ENCODE data around the gene RPP30.
"Not testable (repeated sequence)": the region's sequence is repeated elsewhere in the genome, so short reads cannot be mapped to it uniquely, and the experiment has no call there.

RPP30 gene

GRCh38 chr10:90917238-90917967, 45.6 kb downstream of the RPP30 start:
- no peak for DNase-seq (ENCODE audit: low read depth)

- DNase-seq (ENCODE audit: low read depth), result no peak
These were observed 46.2 kb downstream of the RPP30 start for GRCh38 chr10:90917968-90918318.

- no peak for DNase-seq (ENCODE audit: low read depth)
These were observed 48.2 kb downstream of the RPP30 start for GRCh38 chr10:90919683-90920574.

GRCh38 chr10:90920986-90921666, 49.4 kb downstream of the RPP30 start, which contains the start of gene ANKRD1:
Gene ANKRD1, minus strand, starts transcription at chr10:90921087. Its CDS starts 60 bp downstream, at chr10:90921027.
- DNase-seq (ENCODE audit: low read depth), result no peak

GRCh38 chr10:90921906-90922305, 50.1 kb downstream of the RPP30 start:
- no peak for DNase-seq (ENCODE audit: low read depth)

- no peak for DNase-seq (ENCODE audit: low read depth)
These were observed 51.4 kb downstream of the RPP30 start for GRCh38 chr10:90923111-90923731.

GRCh38 chr10:90924552-90924951, 52.8 kb downstream of the RPP30 start:
- no peak for DNase-seq (ENCODE audit: low read depth)

- DNase-seq (ENCODE audit: low read depth), result no peak
These were observed 53.6 kb downstream of the RPP30 start for GRCh38 chr10:90925079-90926029.

- DNase-seq (ENCODE audit: low read depth), result no peak
These were observed 55.5 kb downstream of the RPP30 start for GRCh38 chr10:90927293-90927692.

- DNase-seq (ENCODE audit: low read depth), result no peak
These were observed 57.4 kb downstream of the RPP30 start for GRCh38 chr10:90929179-90929578.

- DNase-seq (ENCODE audit: low read depth), result no peak
These were observed 58.5 kb downstream of the RPP30 start for GRCh38 chr10:90930070-90930837.

- DNase-seq (ENCODE audit: low read depth), result no peak
These were observed 59.4 kb downstream of the RPP30 start for GRCh38 chr10:90930971-90931871.

- DNase-seq (ENCODE audit: low read depth), result no peak
These were observed 64.0 kb downstream of the RPP30 start for GRCh38 chr10:90935581-90936275.

- DNase-seq (ENCODE audit: low read depth), result no peak
These were observed 64.5 kb downstream of the RPP30 start for GRCh38 chr10:90936276-90936659.

- DNase-seq (ENCODE audit: low read depth), result no peak
These were observed 66.0 kb downstream of the RPP30 start for GRCh38 chr10:90937645-90938258.

GRCh38 chr10:90939116-90939515, 67.3 kb downstream of the RPP30 start:
- no peak for DNase-seq (ENCODE audit: low read depth)

- no peak for DNase-seq (ENCODE audit: low read depth)
These were observed 67.9 kb downstream of the RPP30 start for GRCh38 chr10:90939648-90940047.

GRCh38 chr10:90942980-90943379, 71.2 kb downstream of the RPP30 start:
- not testable (repeated sequence) for DNase-seq (ENCODE audit: low read depth)

Data from activated T-helper 1 cell treated with Interleukin-2 at 50 U/mL for 16 hours (primary cell).